ENCODE measurements around the gene ATAD3B. TPM values are rescaled to one million over a fixed set of nuclear protein-coding genes. Genes with fewer than 3 reads are reported as not detected.
A peak's percentile ranks its signal among the peaks of the same experiment; 100 is the strongest.

The ATAD3B gene
- total RNA-seq, 4 donors from 2014 or later, result 15.6 to 269 (median 39.2) TPM

GRCh38 chr1:1432274-1432950 is 39.2 kb upstream of the ATAD3B start:
- H3K36me3 ChIP-seq, result no peaks in the 10 kb centered on the region
- in situ Hi-C loops (cut with MboI; ENCODE audit: low pct_ligation_motif_present in 1 of 4, low pct_unique_long_range_greater_than_20kb in 1 of 4, low sequenced_read_pairs in 3 of 4) (no loop called here), intact Hi-C loops (cut with DNase I; ENCODE audit: low total_unique reads) (no loop called here)
- H3K27me3 ChIP-seq, result peaks cover 6% of the 10 kb centered on the region
- peak overlapping the region; percentile 88 to 96 (median 94) for H3K27ac ChIP-seq
- no peak overlapping the region for H3K4me3 ChIP-seq
- no peaks in the 10 kb centered on the region for H3K9me3 ChIP-seq
- DNase-seq, result no peak
- TF ChIP-seq CTCF (IDR thresholded peaks at IDR 0.05) (no peak), EP300 (IDR thresholded peaks at IDR 0.05; ENCODE audit: low read depth) (no peak), POLR2AphosphoS5 (IDR thresholded peaks at IDR 0.05) (no peak), POLR2A (IDR thresholded peaks at IDR 0.05) (no peak)
- WGBS, 2 donors (ENCODE audit: low coverage in 1 of 2), result 59% methylated on average over 28 of the region's 28 CpGs; no CpG with 5 or more reads in 1 of the 2 donors
- H3K4me1 ChIP-seq, result peaks cover 67 to 80% (median 76%) of the 10 kb centered on the region in 4 donors

GRCh38 chr1:1432951-1433803 is 38.4 kb upstream of the ATAD3B start:
- TF ChIP-seq EP300 (IDR thresholded peaks at IDR 0.05; ENCODE audit: low read depth) (peak; percentile 93), CTCF (IDR thresholded peaks at IDR 0.05) (no peak), POLR2A (IDR thresholded peaks at IDR 0.05) (peak; percentile 87), POLR2AphosphoS5 (IDR thresholded peaks at IDR 0.05) (peak; percentile 88 to 90 (median 90))
- peak; percentile 93 for DNase-seq
- Histone ChIP-seq H3K4me3 (peak overlapping the region in 2 of 4 donors; percentile 17), H3K27ac (peak overlapping the region; percentile 88 to 96 (median 94)), H3K36me3 (no peaks in the 10 kb centered on the region), H3K4me1 (peaks cover 73 to 86% (median 83%) of the 10 kb centered on the region in 4 donors), H3K9me3 (no peaks in the 10 kb centered on the region), H3K27me3 (peaks cover 1% of the 10 kb centered on the region)
- 38% methylated on average over 32 of the region's 34 CpGs; no CpG with 5 or more reads in 1 of the 2 donors for WGBS, 2 donors (ENCODE audit: low coverage in 1 of 2)
- intact Hi-C loops (cut with DNase I; ENCODE audit: low total_unique reads) (no loop called here), in situ Hi-C loops (cut with MboI; ENCODE audit: low pct_ligation_motif_present in 1 of 4, low pct_unique_long_range_greater_than_20kb in 1 of 4, low sequenced_read_pairs in 3 of 4) (no loop called here)

GRCh38 chr1:1433804-1434130 is 37.8 kb upstream of the ATAD3B start:
- no peaks in the 10 kb centered on the region for H3K36me3 ChIP-seq
- H3K27ac ChIP-seq, result peak overlapping the region; percentile 88 to 96 (median 94)
- H3K4me1 ChIP-seq, result peaks cover 73 to 92% (median 88%) of the 10 kb centered on the region in 4 donors
- DNase-seq, result no peak
- H3K4me3 ChIP-seq, result peak overlapping the region in 2 of 4 donors; percentile 17
- TF ChIP-seq POLR2AphosphoS5 (IDR thresholded peaks at IDR 0.05) (no peak), EP300 (IDR thresholded peaks at IDR 0.05; ENCODE audit: low read depth) (no peak), CTCF (IDR thresholded peaks at IDR 0.05) (no peak), POLR2A (IDR thresholded peaks at IDR 0.05) (no peak)
- intact Hi-C loops (cut with DNase I; ENCODE audit: low total_unique reads) (no loop called here), in situ Hi-C loops (cut with MboI; ENCODE audit: low pct_ligation_motif_present in 1 of 4, low pct_unique_long_range_greater_than_20kb in 1 of 4, low sequenced_read_pairs in 3 of 4) (no loop called here)
- H3K27me3 ChIP-seq, result no peaks in the 10 kb centered on the region
- H3K9me3 ChIP-seq, result no peaks in the 10 kb centered on the region
- 0 to 36% methylated on average over 1 to 9 of the region's 12 CpGs for WGBS, 2 donors (ENCODE audit: low coverage in 1 of 2)

GRCh38 chr1:1434131-1434823 is 37.3 kb upstream of the ATAD3B start:
- Histone ChIP-seq H3K36me3 (no peaks in the 10 kb centered on the region), H3K27me3 (no peaks in the 10 kb centered on the region), H3K27ac (peak overlapping the region; percentile 88 to 96 (median 94)), H3K9me3 (no peaks in the 10 kb centered on the region), H3K4me1 (peaks cover 70 to 91% (median 88%) of the 10 kb centered on the region in 4 donors), H3K4me3 (peak overlapping the region in 2 of 4 donors; percentile 17)
- TF ChIP-seq EP300 (IDR thresholded peaks at IDR 0.05; ENCODE audit: low read depth) (no peak), POLR2AphosphoS5 (IDR thresholded peaks at IDR 0.05) (peak in 1 of 3 donors; percentile 7)
- 52% methylated on average over 20 of the region's 32 CpGs; no CpG with 5 or more reads in 1 of the 2 donors for WGBS, 2 donors (ENCODE audit: low coverage in 1 of 2)
- in situ Hi-C loops (cut with MboI; ENCODE audit: low pct_ligation_motif_present in 1 of 4, low pct_unique_long_range_greater_than_20kb in 1 of 4, low sequenced_read_pairs in 3 of 4), result no loop called here
- intact Hi-C loops (cut with DNase I; ENCODE audit: low total_unique reads), result no loop called here
- DNase-seq, result peak; percentile 53

Measured in transverse colon (tissue), 4 donors.